Body of pancreas (tissue), 4 donors: ENCODE results near the gene ABCA10.

Experiments
- POLR2A ChIP-seq, 3 donors: fragments of 450-650 bp; IDR thresholded peaks; one replicate each; pipeline ENCODE4 v1.6.1; 2016; ENCODE audit warnings: antibody characterized with exemption in 3 of 3, mild to moderate bottlenecking in 2 of 3
- TF ChIP-seq, protein P1 (sequence below), 7 experiments: fragments of 450-650 bp in 4 of 7; fragments of 200-600 bp in 3 of 7; sonication (generic) in 3 of 7; IDR thresholded peaks; one replicate each; pipeline ENCODE4 v1.5.1; 2016 to 2019; ENCODE audit warnings: antibody characterized with exemption in 7 of 7

DNA sequence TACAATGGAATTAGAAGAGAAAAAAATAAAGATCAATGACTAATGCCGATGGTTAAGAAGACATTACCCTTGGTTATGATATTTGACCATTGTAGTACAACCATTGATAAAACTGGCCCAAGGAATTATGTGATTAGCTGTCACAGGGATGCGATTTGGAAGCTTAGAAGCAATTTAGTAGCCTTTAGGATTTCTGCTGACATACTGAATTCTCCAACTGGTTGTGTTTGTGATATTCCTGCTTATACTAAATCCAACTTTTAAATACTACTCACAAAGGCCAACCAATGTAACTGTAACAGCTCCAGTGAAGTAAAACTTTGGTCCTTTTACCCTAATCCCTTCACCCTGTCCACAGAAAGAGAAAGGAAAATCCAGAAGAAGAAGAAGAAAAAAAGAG, 55.5 kb downstream of the ABCA10 start:
- TF ChIP-seq, protein P1, sequence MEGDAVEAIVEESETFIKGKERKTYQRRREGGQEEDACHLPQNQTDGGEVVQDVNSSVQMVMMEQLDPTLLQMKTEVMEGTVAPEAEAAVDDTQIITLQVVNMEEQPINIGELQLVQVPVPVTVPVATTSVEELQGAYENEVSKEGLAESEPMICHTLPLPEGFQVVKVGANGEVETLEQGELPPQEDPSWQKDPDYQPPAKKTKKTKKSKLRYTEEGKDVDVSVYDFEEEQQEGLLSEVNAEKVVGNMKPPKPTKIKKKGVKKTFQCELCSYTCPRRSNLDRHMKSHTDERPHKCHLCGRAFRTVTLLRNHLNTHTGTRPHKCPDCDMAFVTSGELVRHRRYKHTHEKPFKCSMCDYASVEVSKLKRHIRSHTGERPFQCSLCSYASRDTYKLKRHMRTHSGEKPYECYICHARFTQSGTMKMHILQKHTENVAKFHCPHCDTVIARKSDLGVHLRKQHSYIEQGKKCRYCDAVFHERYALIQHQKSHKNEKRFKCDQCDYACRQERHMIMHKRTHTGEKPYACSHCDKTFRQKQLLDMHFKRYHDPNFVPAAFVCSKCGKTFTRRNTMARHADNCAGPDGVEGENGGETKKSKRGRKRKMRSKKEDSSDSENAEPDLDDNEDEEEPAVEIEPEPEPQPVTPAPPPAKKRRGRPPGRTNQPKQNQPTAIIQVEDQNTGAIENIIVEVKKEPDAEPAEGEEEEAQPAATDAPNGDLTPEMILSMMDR (IDR thresholded peaks at IDR 0.05), result no peak
- no peak for TF ChIP-seq POLR2A (IDR thresholded peaks at IDR 0.05)
